Mesendoderm (in vitro differentiated cells): ENCODE measurements around the gene HOXB8.

Experiments
- DNase-seq: peaks from one replicate; pipeline ENCODE4 v3.0.0; 2013
- H2AK5ac ChIP-seq: 2 replicates; pipeline ENCODE4 v1.6.1; 2013; ENCODE audit warnings: low read length, inconsistent platforms
- H2BK120ac ChIP-seq: 2 replicates; pipeline ENCODE4 v1.6.1; 2013; ENCODE audit warnings: low read depth, mild to moderate bottlenecking, low read length, moderate library complexity, mixed read lengths
- H2BK15ac ChIP-seq: replicated peaks from 2 replicates; pipeline ENCODE4 v1.6.1; 2013; ENCODE audit warnings: low read depth, mild to moderate bottlenecking, moderate library complexity
- H2BK5ac ChIP-seq: 2 replicates; pipeline ENCODE4 v1.6.1; 2013; ENCODE audit warnings: low read length, inconsistent platforms
- H3K18ac ChIP-seq: 2 replicates; pipeline ENCODE4 v1.6.1; 2013; ENCODE audit warnings: mild to moderate bottlenecking, low read length, mixed read lengths
- H3K23ac ChIP-seq: one replicate; pipeline ENCODE4 v1.6.1; 2013; ENCODE audit warnings: low read length
- H3K27ac ChIP-seq: 2 replicates; pipeline ENCODE4 v1.5.1; 2013; ENCODE audit warnings: low read depth, mild to moderate bottlenecking, inconsistent platforms, low read length, moderate library complexity
- H3K27me3 ChIP-seq: 2 replicates; pipeline ENCODE4 v1.6.1; 2013; ENCODE audit warnings: low read length, control low read depth, mild to moderate bottlenecking, inconsistent platforms; ENCODE audit not compliant: insufficient read depth, poor library complexity
- H3K36me3 ChIP-seq: 2 replicates; pipeline ENCODE4 v1.6.1; 2013; ENCODE audit warnings: low read length, inconsistent platforms; ENCODE audit not compliant: control insufficient read depth, insufficient read depth
- H3K4ac ChIP-seq: one replicate; pipeline ENCODE4 v1.6.1; 2013; ENCODE audit warnings: low read depth, mild to moderate bottlenecking, low read length, moderate library complexity
- H3K4me1 ChIP-seq: 2 replicates; pipeline ENCODE4 v1.6.1; 2013; ENCODE audit warnings: low read depth, low read length, inconsistent platforms; ENCODE audit not compliant: control insufficient read depth
- H3K4me2 ChIP-seq: 2 replicates; pipeline ENCODE4 v1.6.1; 2013; ENCODE audit warnings: low read length
- H3K4me3 ChIP-seq: 2 replicates; pipeline ENCODE4 v1.5.1; 2013; ENCODE audit warnings: mild to moderate bottlenecking, low read length
- H3K56ac ChIP-seq: one replicate; pipeline ENCODE4 v1.6.1; 2013; ENCODE audit warnings: low read length
- H3K79me1 ChIP-seq: 2 replicates; pipeline ENCODE4 v1.6.1; 2013; ENCODE audit warnings: low read length, inconsistent platforms
- H3K79me2 ChIP-seq: 2 replicates; pipeline ENCODE4 v1.6.1; 2013; ENCODE audit warnings: mild to moderate bottlenecking, low read length; ENCODE audit not compliant: control insufficient read depth, insufficient read depth
- H3K9ac ChIP-seq: 2 replicates; pipeline ENCODE4 v1.6.1; 2013; ENCODE audit warnings: low read length, inconsistent platforms
- H4K5ac ChIP-seq: one replicate; pipeline ENCODE4 v1.6.1; 2013; ENCODE audit warnings: low read length
- H4K8ac ChIP-seq: one replicate; pipeline ENCODE4 v1.6.1; 2013; ENCODE audit warnings: low read depth, mild to moderate bottlenecking, control low read depth, low read length, moderate library complexity
- WGBS: extraction: QIAGEN DNeasy Blood & Tissue Kit; methylation state at CpG from one replicate; pipeline ENCODE4 v1.1.7; 2013; ENCODE audit warnings: low lambda C conversion rate, missing lambda C conversion rate; ENCODE audit not compliant: insufficient coverage; ENCODE audit errors: extremely low coverage; 5-methylcytosine and 5-hydroxymethylcytosine counted together

HOXB8 gene

GRCh38 chr17:48598736-48599135 lies 16.4 kb downstream of the HOXB8 start:
- H3K23ac ChIP-seq: no peak overlapping the region
- H2AK5ac ChIP-seq: no peak overlapping the region
- H2BK15ac ChIP-seq: no peak overlapping the region
- H3K4me3 ChIP-seq: no peak overlapping the region
- H3K27me3 ChIP-seq: peaks cover 85% of the 10 kb centered on the region
- no CpG with 5 or more reads among the region's 7 CpGs for WGBS
- H2BK120ac ChIP-seq: no peak overlapping the region
- no peak overlapping the region for H3K56ac ChIP-seq
- H3K4ac ChIP-seq: no peak overlapping the region
- no peak overlapping the region for H3K4me2 ChIP-seq
- H3K9ac ChIP-seq: no peak overlapping the region
- no peak for DNase-seq
- peaks cover 11% of the 10 kb centered on the region for H3K4me1 ChIP-seq
- no peak overlapping the region for H2BK5ac ChIP-seq
- no peak overlapping the region for H4K5ac ChIP-seq
- H3K36me3 ChIP-seq: no peaks in the 10 kb centered on the region
- no peak overlapping the region for H4K8ac ChIP-seq
- H3K18ac ChIP-seq: no peak overlapping the region
- no peaks in the 10 kb centered on the region for H3K79me2 ChIP-seq
- H3K27ac ChIP-seq: no peak overlapping the region
- no peaks in the 10 kb centered on the region for H3K79me1 ChIP-seq

GRCh38 chr17:48597778-48598631 lies 17.1 kb downstream of the HOXB8 start:
- H2BK5ac ChIP-seq: no peak overlapping the region
- no peaks in the 10 kb centered on the region for H3K36me3 ChIP-seq
- no peak overlapping the region for H2AK5ac ChIP-seq
- H4K8ac ChIP-seq: no peak overlapping the region
- no peak overlapping the region for H2BK15ac ChIP-seq
- peak overlapping the region; percentile 26 for H3K9ac ChIP-seq
- no peak overlapping the region for H3K27ac ChIP-seq
- H3K23ac ChIP-seq: peak overlapping the region; percentile 29
- H3K56ac ChIP-seq: peak overlapping the region; percentile 30
- H3K18ac ChIP-seq: no peak overlapping the region
- no peak overlapping the region for H2BK120ac ChIP-seq
- H3K4me1 ChIP-seq: peaks cover 11% of the 10 kb centered on the region
- H4K5ac ChIP-seq: no peak overlapping the region
- no peak overlapping the region for H3K4ac ChIP-seq
- WGBS: no CpG with 5 or more reads among the region's 68 CpGs
- no peaks in the 10 kb centered on the region for H3K79me1 ChIP-seq
- no peak for DNase-seq
- peaks cover 83% of the 10 kb centered on the region for H3K27me3 ChIP-seq
- peak overlapping the region; percentile 37 for H3K4me2 ChIP-seq
- no peaks in the 10 kb centered on the region for H3K79me2 ChIP-seq
- no peak overlapping the region for H3K4me3 ChIP-seq

GRCh38 chr17:48597528-48597777 lies 17.6 kb downstream of the HOXB8 start:
- H3K27me3 ChIP-seq: peaks cover 85% of the 10 kb centered on the region

GRCh38 chr17:48596735-48597527 lies 18.2 kb downstream of the HOXB8 start:
- Histone ChIP-seq H3K18ac (no peak overlapping the region), H3K23ac (no peak overlapping the region), H3K4me1 (peaks cover 11% of the 10 kb centered on the region), H3K79me2 (no peaks in the 10 kb centered on the region), H3K4ac (no peak overlapping the region), H2AK5ac (no peak overlapping the region), H3K79me1 (no peaks in the 10 kb centered on the region), H2BK5ac (no peak overlapping the region), H4K5ac (no peak overlapping the region), H2BK15ac (no peak overlapping the region), H3K56ac (peak overlapping the region; percentile 22), H3K27me3 (peaks cover 86% of the 10 kb centered on the region), H2BK120ac (no peak overlapping the region), H3K4me3 (no peak overlapping the region), H3K36me3 (no peaks in the 10 kb centered on the region), H3K9ac (no peak overlapping the region), H4K8ac (no peak overlapping the region), H3K27ac (no peak overlapping the region), H3K4me2 (no peak overlapping the region)
- DNase-seq: no peak
- WGBS: no CpG with 5 or more reads among the region's 26 CpGs

More at GRCh38 chr17:48597528-48597777, 17.6 kb downstream of the HOXB8 start:
- no peak overlapping the region for H2BK120ac ChIP-seq
- peak overlapping the region; percentile 37 for H3K4me2 ChIP-seq
- H2BK15ac ChIP-seq: no peak overlapping the region
- peak overlapping the region; percentile 29 for H3K23ac ChIP-seq
- H2BK5ac ChIP-seq: no peak overlapping the region
- H3K56ac ChIP-seq: peak overlapping the region; percentile 30
- H3K4me1 ChIP-seq: peaks cover 11% of the 10 kb centered on the region
- WGBS: no CpG with 5 or more reads among the region's 16 CpGs
- H3K4ac ChIP-seq: no peak overlapping the region
- H3K36me3 ChIP-seq: no peaks in the 10 kb centered on the region
- H3K4me3 ChIP-seq: no peak overlapping the region
- no peak overlapping the region for H3K18ac ChIP-seq
- H3K9ac ChIP-seq: no peak overlapping the region
- H2AK5ac ChIP-seq: no peak overlapping the region
- H3K27ac ChIP-seq: no peak overlapping the region
- H3K79me2 ChIP-seq: no peaks in the 10 kb centered on the region
- no peaks in the 10 kb centered on the region for H3K79me1 ChIP-seq
- H4K8ac ChIP-seq: no peak overlapping the region
- DNase-seq: no peak
- H4K5ac ChIP-seq: no peak overlapping the region

- no peak overlapping the region for H2BK15ac ChIP-seq
- peak overlapping the region; percentile 22 for H3K9ac ChIP-seq
- H3K4me3 ChIP-seq: no peak overlapping the region
- H3K79me1 ChIP-seq: no peaks in the 10 kb centered on the region
- no peak overlapping the region for H4K5ac ChIP-seq
- H3K27me3 ChIP-seq: peaks cover 84% of the 10 kb centered on the region
- H3K27ac ChIP-seq: no peak overlapping the region
- H3K56ac ChIP-seq: peak overlapping the region; percentile 10
- H3K4ac ChIP-seq: no peak overlapping the region
- no peaks in the 10 kb centered on the region for H3K36me3 ChIP-seq
- no peak overlapping the region for H2BK120ac ChIP-seq
- DNase-seq: no peak
- H3K23ac ChIP-seq: peak overlapping the region; percentile 51
- H3K4me1 ChIP-seq: peaks cover 7% of the 10 kb centered on the region
- H3K4me2 ChIP-seq: peak overlapping the region; percentile 57
- no peak overlapping the region for H4K8ac ChIP-seq
- H3K18ac ChIP-seq: no peak overlapping the region
- H3K79me2 ChIP-seq: no peaks in the 10 kb centered on the region
- H2BK5ac ChIP-seq: no peak overlapping the region
- WGBS: no CpG with 5 or more reads among the region's 54 CpGs
- no peak overlapping the region for H2AK5ac ChIP-seq
These were observed 18.9 kb downstream of the HOXB8 start for GRCh38 chr17:48596000-48596734.
